IMR-90 (cell line): ENCODE measurements around the gene METTL27. TPM values are rescaled to one million over a fixed set of nuclear protein-coding genes. Genes with fewer than 3 reads are reported as not detected.

Source experiments
- ATAC-seq: fragments of 200-7000 bp; cut with Tn5 transposase; 2 replicates; pipeline ENCODE4 v1.9.1; 2020; ENCODE audit warnings: low read depth, mild to moderate bottlenecking, moderate library complexity
- BruUV-seq: library from RNA; stranded (reverse); fragments of 400-500 nt; replicated peaks from 2 replicates; lab custom pipeline; 2021; lab: Mats Ljungman, UMichigan
- CTCF ChIA-PET: fragments of 300-600 bp; formaldehyde crosslinking; extraction: SDS; loops from one replicate; lab custom pipeline; 2021; ENCODE audit warnings: antibody characterized with exemption; lab: Yijun Ruan, JAX
- POLR2A ChIA-PET: fragments of 300-600 bp; sonication (Branson Sonifier 250); formaldehyde crosslinking; loops from one replicate; lab custom pipeline; 2022; ENCODE audit warnings: antibody characterized with exemption; ENCODE audit not compliant: unreplicated experiment; lab: Charles Lee
- DNase-seq: peaks from one replicate; pipeline ENCODE4 v3.0.0; 2013
- H2AFZ ChIP-seq: replicated peaks from 2 replicates; pipeline ENCODE3; 2013; ENCODE audit warnings: low read length, mild to moderate bottlenecking; ENCODE audit not compliant: poor library complexity
- H2AK5ac ChIP-seq: 2 replicates; pipeline ENCODE4 v1.6.1; 2013; ENCODE audit warnings: low read depth, low read length, inconsistent platforms
- H2AK9ac ChIP-seq: replicated peaks from 2 replicates; pipeline ENCODE3; 2013; ENCODE audit warnings: mild to moderate bottlenecking, low read depth, low read length, moderate library complexity; ENCODE audit not compliant: poor library complexity
- H2BK120ac ChIP-seq: 2 replicates; pipeline ENCODE4 v1.6.1; 2013; ENCODE audit warnings: low read depth, low read length, inconsistent platforms
- H2BK15ac ChIP-seq: 3 replicates; pipeline ENCODE4 v1.6.1; 2013; ENCODE audit warnings: low read depth, low read length, inconsistent platforms
- H2BK20ac ChIP-seq: 2 replicates; pipeline ENCODE4 v1.6.1; 2013; ENCODE audit warnings: low read depth, mild to moderate bottlenecking, inconsistent platforms, low read length, moderate library complexity
- H2BK5ac ChIP-seq: 2 replicates; pipeline ENCODE4 v1.6.1; 2013; ENCODE audit warnings: mild to moderate bottlenecking, low read depth, low read length, inconsistent platforms; ENCODE audit not compliant: poor library complexity, severe bottlenecking
- H3K14ac ChIP-seq: replicated peaks from 2 replicates; pipeline ENCODE4 v1.6.1; 2013; ENCODE audit warnings: low read depth, low read length, inconsistent platforms
- H3K18ac ChIP-seq: 2 replicates; pipeline ENCODE4 v1.6.1; 2013; ENCODE audit warnings: low read depth, low read length, control low read depth
- H3K23ac ChIP-seq: 2 replicates; pipeline ENCODE4 v1.6.1; 2013; ENCODE audit warnings: low read depth, low read length, inconsistent platforms
- H3K27ac ChIP-seq: 2 replicates; pipeline ENCODE4 v1.5.1; 2013; ENCODE audit warnings: mild to moderate bottlenecking, control low read depth, low read length; ENCODE audit not compliant: insufficient read depth
- H3K27me3 ChIP-seq: 2 replicates; pipeline ENCODE4 v1.6.1; 2013; ENCODE audit warnings: low read length; ENCODE audit not compliant: control insufficient read depth, insufficient read depth
- H3K36me3 ChIP-seq: 2 replicates; pipeline ENCODE4 v1.6.1; 2013; ENCODE audit warnings: low read length, mixed read lengths; ENCODE audit not compliant: control insufficient read depth, insufficient read depth
- H3K4ac ChIP-seq: 2 replicates; pipeline ENCODE4 v1.6.1; 2013; ENCODE audit warnings: low read depth, low read length, inconsistent platforms
- H3K4me1 ChIP-seq: 2 replicates; pipeline ENCODE4 v1.6.1; 2013; ENCODE audit warnings: low read length, mixed read lengths; ENCODE audit not compliant: control insufficient read depth, insufficient read depth
- H3K4me2 ChIP-seq: 2 replicates; pipeline ENCODE4 v1.6.1; 2013; ENCODE audit warnings: low read depth, mild to moderate bottlenecking, control low read depth, low read length, moderate library complexity
- H3K4me3 ChIP-seq: 2 replicates; pipeline ENCODE4 v1.5.1; 2013; ENCODE audit warnings: low read depth, mild to moderate bottlenecking, control low read depth, low read length, moderate library complexity; ENCODE audit not compliant: insufficient read depth
- H3K56ac ChIP-seq: 2 replicates; pipeline ENCODE4 v1.6.1; 2013; ENCODE audit warnings: low read length, inconsistent platforms; ENCODE audit not compliant: insufficient read depth; ENCODE audit errors: extremely low read depth
- H3K79me1 ChIP-seq, 2 experiments: 2 replicates each; pipeline ENCODE4 v1.6.1; 2013; ENCODE audit warnings: low read length in 2 of 2, inconsistent platforms in 1 of 2, low read depth in 1 of 2
- H3K9ac ChIP-seq: 2 replicates; pipeline ENCODE4 v1.6.1; 2013; ENCODE audit warnings: low read depth, low read length, control low read depth
- H3K9me1 ChIP-seq: 2 replicates; pipeline ENCODE4 v1.6.1; 2013; ENCODE audit warnings: low read length, inconsistent platforms; ENCODE audit not compliant: insufficient read depth
- H3K9me3 ChIP-seq: 2 replicates; pipeline ENCODE4 v1.6.1; 2013; ENCODE audit warnings: low read length; ENCODE audit not compliant: control insufficient read depth, insufficient read depth
- H4K20me1 ChIP-seq: 2 replicates; pipeline ENCODE4 v1.6.1; 2013; ENCODE audit warnings: low read length, inconsistent platforms; ENCODE audit not compliant: insufficient read depth
- H4K5ac ChIP-seq: 2 replicates; pipeline ENCODE4 v1.6.1; 2013; ENCODE audit warnings: mild to moderate bottlenecking, low read depth, low read length, control low read depth
- H4K8ac ChIP-seq, 2 experiments: 2 replicates each; pipeline ENCODE4 v1.6.1; 2013; ENCODE audit warnings: low read depth in 2 of 2, low read length in 2 of 2, control low read depth in 1 of 2, inconsistent platforms in 1 of 2
- H4K91ac ChIP-seq: 2 replicates; pipeline ENCODE4 v1.6.1; 2013; ENCODE audit warnings: low read depth, low read length, inconsistent platforms; ENCODE audit not compliant: insufficient read depth
- BHLHE40 ChIP-seq: fragments of 150-350 bp; IDR thresholded peaks from 2 replicates; pipeline ENCODE4 v1.6.1; 2016; ENCODE audit warnings: mild to moderate bottlenecking, low read depth, low read length
- CEBPB ChIP-seq: IDR thresholded peaks from 2 replicates; pipeline ENCODE4 v1.6.1; 2012; ENCODE audit warnings: low read depth, low read length, improper control_type of control experiment
- CHD1 ChIP-seq: IDR thresholded peaks from 2 replicates; pipeline ENCODE4 v1.6.1; 2012; ENCODE audit warnings: low read depth, low read length, improper control_type of control experiment
- FOS ChIP-seq: fragments of 150-350 bp; IDR thresholded peaks from 2 replicates; pipeline ENCODE4 v1.6.1; 2016; ENCODE audit warnings: low read depth, low read length
- MAFK ChIP-seq: IDR thresholded peaks from 2 replicates; pipeline ENCODE4 v1.6.1; 2012; ENCODE audit warnings: low read depth, low read length, improper control_type of control experiment
- MAZ ChIP-seq: IDR thresholded peaks from 2 replicates; pipeline ENCODE4 v1.6.1; 2012; ENCODE audit warnings: low read depth, mild to moderate bottlenecking, low read length, improper control_type of control experiment, moderate library complexity, borderline replicate concordance
- NFE2L2 ChIP-seq: fragments of 150-350 bp; IDR thresholded peaks from 2 replicates; pipeline ENCODE4 v1.6.1; 2016; ENCODE audit warnings: low read depth, mild to moderate bottlenecking, low read length
- POLR2A ChIP-seq: IDR thresholded peaks from 2 replicates; pipeline ENCODE4 v1.6.1; 2012; ENCODE audit warnings: mild to moderate bottlenecking, low read depth, low read length
- RAD21 ChIP-seq: IDR thresholded peaks from 2 replicates; pipeline ENCODE4 v1.6.1; 2012; ENCODE audit warnings: low read length, improper control_type of control experiment
- RCOR1 ChIP-seq: IDR thresholded peaks from 2 replicates; pipeline ENCODE4 v1.6.1; 2012; ENCODE audit warnings: mild to moderate bottlenecking, low read length, improper control_type of control experiment; ENCODE audit not compliant: insufficient replicate concordance
- RFX5 ChIP-seq: IDR thresholded peaks from 2 replicates; pipeline ENCODE4 v1.8.0; 2012; ENCODE audit warnings: low read depth, mild to moderate bottlenecking, low read length, moderate library complexity
- SMC3 ChIP-seq: fragments of 150-350 bp; IDR thresholded peaks from 2 replicates; pipeline ENCODE4 v1.6.1; 2016; ENCODE audit warnings: low read depth, mild to moderate bottlenecking, antibody characterized with exemption, low read length, moderate library complexity
- WGBS, 2 experiments: methylation state at CpG; one replicate each; pipeline versions ENCODE4 v1.1.5 to v1.1.7; 2013; ENCODE audit warnings: missing lambda C conversion rate in 2 of 2; ENCODE audit not compliant: insufficient read length in 1 of 2; ENCODE audit errors: extremely low coverage in 2 of 2; 5-methylcytosine and 5-hydroxymethylcytosine counted together
- dilution Hi-C: fragments of 300-500 bp; cut with HindIII; formaldehyde crosslinking; loops from one replicate; pipeline ENCODE4 v1.14.3; 2018; ENCODE audit warnings: low sequenced_read_pairs; ENCODE audit not compliant: unreplicated experiment
- in situ Hi-C: fragments of 300-500 bp; cut with MboI; formaldehyde crosslinking; loops from 3 replicates; pipeline ENCODE4 v1.14.3; 2019; ENCODE audit warnings: low sequenced_read_pairs, inconsistent platforms, mixed read lengths
- intact Hi-C: fragments of 100-400 bp; cut with micrococcal nuclease; formaldehyde crosslinking; loops from 2 replicates; pipeline ENCODE4 v1.10.0; 2022
- polyA plus RNA-seq, 3 experiments: library from polyadenylated mRNA; depleted of rRNA; stranded (reverse); fragments of >200 nt; gene quantifications; 2 replicates each; pipeline ENCODE4 v1.2.3, GENCODE V29; 2012; ENCODE audit warnings: low replicate concordance in 1 of 3
- total RNA-seq: library from RNA; depleted of rRNA; stranded (reverse); fragments of >200 nt; gene quantifications from 2 replicates; pipeline ENCODE4 v1.2.3, GENCODE V29; 2012
- TF ChIP-seq, protein P1 (sequence below): fragments of 150-350 bp; IDR thresholded peaks from 2 replicates; pipeline ENCODE4 v1.6.1; 2017; ENCODE audit warnings: mild to moderate bottlenecking, antibody characterized with exemption, low read length, low read depth
- TF ChIP-seq, protein P2 (sequence below): fragments of 150-350 bp; IDR thresholded peaks from 2 replicates; pipeline ENCODE4 v1.6.1; 2016; ENCODE audit warnings: low read depth, mild to moderate bottlenecking, low read length, moderate library complexity, borderline replicate concordance

METTL27 gene
- total and polyA plus RNA-seq, 2 of the 4 experiments (the other 2 are of a cell fraction), result 2.3 to 4.3 TPM

- H2AK5ac ChIP-seq, result no peak within 1 kb of the TSS
- intact Hi-C loops, result loop anchor here (10.0 kb wide), 1 partner anchor 204 kb away; no protein-coding TSS in a partner anchor
- BruUV-seq, result no TSS peak
These were observed 18.5 kb upstream of the METTL27 start, which contains the start of gene TMEM270 for GRCh38 chr7:73860859-73861258. TSS of gene TMEM270 (plus strand) at chr7:73861159. CDS start at chr7:73861195, 36 bp downstream.

More at GRCh38 chr7:73860859-73861258, 18.5 kb upstream of the METTL27 start, which contains the start of gene TMEM270:
- no peak for DNase-seq
- no peaks in the 10 kb centered on the region for H3K4me1 ChIP-seq
- H3K9me3 ChIP-seq, result no peaks in the 10 kb centered on the region
- no peak within 1 kb of the TSS for H3K9ac ChIP-seq
- ATAC-seq, result no peak
- H2AFZ ChIP-seq, result no peak within 1 kb of the TSS
- no peaks in the 10 kb centered on the region for H3K27me3 ChIP-seq
- no peak within 1 kb of the TSS for H3K4me3 ChIP-seq
- H4K8ac ChIP-seq, result no peak within 1 kb of the TSS
- ChIA-PET POLR2A (no interaction called here), CTCF (no interaction called here)
- H3K9me1 ChIP-seq, result no peaks in the 10 kb centered on the region; the same call in 1 of the 2 replicates
- H3K4ac ChIP-seq, result no peak within 1 kb of the TSS
- no peaks in the 10 kb centered on the region for H3K79me1 ChIP-seq
- dilution Hi-C loops (no loop called here), in situ Hi-C loops (loop anchor here (10.0 kb wide), 2 partner anchors 344 to 534 kb away; no protein-coding TSS in a partner anchor)
- no peaks in the 10 kb centered on the region for H3K36me3 ChIP-seq
- H2BK15ac ChIP-seq, result no peak within 1 kb of the TSS
- TF ChIP-seq, protein P1, sequence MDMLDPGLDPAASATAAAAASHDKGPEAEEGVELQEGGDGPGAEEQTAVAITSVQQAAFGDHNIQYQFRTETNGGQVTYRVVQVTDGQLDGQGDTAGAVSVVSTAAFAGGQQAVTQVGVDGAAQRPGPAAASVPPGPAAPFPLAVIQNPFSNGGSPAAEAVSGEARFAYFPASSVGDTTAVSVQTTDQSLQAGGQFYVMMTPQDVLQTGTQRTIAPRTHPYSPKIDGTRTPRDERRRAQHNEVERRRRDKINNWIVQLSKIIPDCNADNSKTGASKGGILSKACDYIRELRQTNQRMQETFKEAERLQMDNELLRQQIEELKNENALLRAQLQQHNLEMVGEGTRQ, result no peak
- TF ChIP-seq NFE2L2, result no peak
- no peak for TF ChIP-seq BHLHE40
- TF ChIP-seq RFX5, result no peak
- TF ChIP-seq FOS, result no peak
- TF ChIP-seq, protein P2, sequence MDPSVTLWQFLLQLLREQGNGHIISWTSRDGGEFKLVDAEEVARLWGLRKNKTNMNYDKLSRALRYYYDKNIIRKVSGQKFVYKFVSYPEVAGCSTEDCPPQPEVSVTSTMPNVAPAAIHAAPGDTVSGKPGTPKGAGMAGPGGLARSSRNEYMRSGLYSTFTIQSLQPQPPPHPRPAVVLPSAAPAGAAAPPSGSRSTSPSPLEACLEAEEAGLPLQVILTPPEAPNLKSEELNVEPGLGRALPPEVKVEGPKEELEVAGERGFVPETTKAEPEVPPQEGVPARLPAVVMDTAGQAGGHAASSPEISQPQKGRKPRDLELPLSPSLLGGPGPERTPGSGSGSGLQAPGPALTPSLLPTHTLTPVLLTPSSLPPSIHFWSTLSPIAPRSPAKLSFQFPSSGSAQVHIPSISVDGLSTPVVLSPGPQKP, result no peak
- TF ChIP-seq CHD1, result no peak
- TF ChIP-seq RCOR1, result no peak
- no peak for TF ChIP-seq MAFK
- no peak for TF ChIP-seq RAD21
- no peak for TF ChIP-seq SMC3
- no peak for TF ChIP-seq MAZ
- no peak for TF ChIP-seq CEBPB
- no peak for TF ChIP-seq POLR2A
- no peak within 1 kb of the TSS for H3K23ac ChIP-seq
- H2BK120ac ChIP-seq, result no peak within 1 kb of the TSS
- no peak within 1 kb of the TSS for H3K14ac ChIP-seq
- WGBS, 2 experiments, result 94% methylated on average over 6 of the region's 11 CpGs; no CpG with 5 or more reads in 1 of the 2 experiments
- no peak within 1 kb of the TSS for H4K5ac ChIP-seq
- H2BK5ac ChIP-seq, result no peak within 1 kb of the TSS
- no peak within 1 kb of the TSS for H4K91ac ChIP-seq
- no peak within 1 kb of the TSS for H2AK9ac ChIP-seq
- no peak within 1 kb of the TSS for H3K18ac ChIP-seq
- H3K4me2 ChIP-seq, result no peak within 1 kb of the TSS
- no peak within 1 kb of the TSS for H2BK20ac ChIP-seq
- H4K20me1 ChIP-seq, result no peaks in the 10 kb centered on the region
- no peak within 1 kb of the TSS for H3K27ac ChIP-seq
- H3K56ac ChIP-seq, result no peak within 1 kb of the TSS
